HCT116 (cell line): ENCODE measurements around the gene TLR9. TPM values are rescaled to one million over a fixed set of nuclear protein-coding genes. Genes with fewer than 3 reads are reported as not detected.

Source experiments
- ATAC-seq: fragments of 200-7000 bp; cut with Tn5 transposase; 2 replicates; pipeline ENCODE4 v1.9.1; 2020; ENCODE audit warnings: mild to moderate bottlenecking, moderate library complexity
- BruUV-seq: library from RNA; stranded (reverse); fragments of 400-500 nt; replicated peaks from 2 replicates; lab custom pipeline; 2021; lab: Mats Ljungman, UMichigan
- CTCF ChIA-PET: fragments of 300-600 bp; sonication (Branson Sonifier 250); formaldehyde crosslinking; loops from one replicate; lab custom pipeline; 2021; ENCODE audit warnings: antibody characterized with exemption; lab: Charles Lee
- POLR2A ChIA-PET: fragments of 300-600, 350-600 bp; sonication (Branson Sonifier 250); formaldehyde crosslinking; loops from one replicate; lab custom pipeline; 2021; ENCODE audit warnings: antibody characterized with exemption; lab: Charles Lee
- RAD21 ChIA-PET, 2 experiments: fragments of 300-600 bp; sonication (Branson Sonifier 250); formaldehyde crosslinking; loops; one replicate each; lab custom pipeline; 2023; ENCODE audit warnings: low total read pairs in 2 of 2; ENCODE audit not compliant: uncharacterized antibody in 2 of 2, unreplicated experiment in 2 of 2, low non-redundant PET in 1 of 2; lab: Charles Lee
- DNase-seq: peaks from one replicate; pipeline ENCODE4 v3.0.0-alpha.2; 2010; ENCODE audit warnings: low read depth, low spot score
- H2AFZ ChIP-seq: fragments of 200-600 bp; shearing (Covaris generic), sonication (generic); 2 replicates; pipeline ENCODE4 v1.6.1; 2017; ENCODE audit warnings: low read depth, mixed run types, mixed read lengths, antibody characterized with exemption, low read length; ENCODE audit not compliant: poor library complexity, severe bottlenecking
- H3K27ac ChIP-seq: 2 replicates; pipeline ENCODE4 v1.5.1; 2012; ENCODE audit warnings: low read depth, low read length
- H3K27me3 ChIP-seq: fragments of 200-600 bp; sonication (generic); 2 replicates; pipeline ENCODE4 v1.6.1; 2016; ENCODE audit warnings: mixed run types, low read length, mixed read lengths; ENCODE audit not compliant: insufficient read depth
- H3K36me3 ChIP-seq, 2 experiments: fragments of 200-500 bp in 1 of 2; fragments of 200-600 bp in 1 of 2; sonication (Bioruptor generic) in 1 of 2; sonication (generic) in 1 of 2; 2 replicates each; pipeline versions ENCODE4 v1.5.1 to v1.6.1; 2014 to 2016; ENCODE audit warnings: low read length in 2 of 2, inconsistent platforms in 1 of 2, mixed read lengths in 1 of 2, mixed run types in 1 of 2; ENCODE audit not compliant: insufficient read depth in 2 of 2, control insufficient read depth in 1 of 2
- H3K4me1 ChIP-seq, 2 experiments: fragments of 200-600 bp in 1 of 2; sonication (generic) in 1 of 2; 2 replicates each; pipeline versions ENCODE4 v1.5.1 to v1.6.1; 2012 to 2017; ENCODE audit warnings: low read length in 2 of 2, inconsistent platforms in 1 of 2, mild to moderate bottlenecking in 1 of 2, mixed read lengths in 1 of 2, mixed run types in 1 of 2, moderate library complexity in 1 of 2; ENCODE audit not compliant: insufficient read depth in 2 of 2, control insufficient read depth in 1 of 2
- H3K4me2 ChIP-seq: fragments of 200-600 bp; sonication (generic); 2 replicates; pipeline ENCODE4 v1.6.1; 2017; ENCODE audit warnings: mixed run types, low read length, mixed read lengths
- H3K4me3 ChIP-seq, 2 experiments: fragments of 200-600 bp in 1 of 2; sonication (generic) in 1 of 2; replicated peaks in 1 of 2; 2 replicates each; pipeline ENCODE4 v1.5.1; 2011 to 2016; ENCODE audit warnings: low read length in 2 of 2, control low read depth in 1 of 2, low read depth in 1 of 2, mild to moderate bottlenecking in 1 of 2, mixed read lengths in 1 of 2, mixed run types in 1 of 2
- H3K79me2 ChIP-seq: fragments of 200-600 bp; sonication (generic); 2 replicates; pipeline ENCODE4 v1.6.1; 2017; ENCODE audit warnings: mild to moderate bottlenecking, mixed run types, low read length, moderate library complexity, mixed read lengths; ENCODE audit not compliant: insufficient read depth
- H3K9ac ChIP-seq: fragments of 200-600 bp; sonication (generic); 2 replicates; pipeline ENCODE4 v1.6.1; 2016; ENCODE audit warnings: low read length, mixed read lengths
- H3K9me2 ChIP-seq: fragments of 200-600 bp; sonication (generic), shearing (Covaris generic); 2 replicates; pipeline ENCODE4 v1.6.1; 2017; ENCODE audit warnings: mixed run types, mild to moderate bottlenecking, moderate library complexity; ENCODE audit not compliant: insufficient read depth
- H3K9me3 ChIP-seq, 2 experiments: fragments of 200-500 bp in 1 of 2; fragments of 200-600 bp in 1 of 2; sonication (Bioruptor generic) in 1 of 2; sonication (generic) in 1 of 2; 2 replicates each; pipeline ENCODE4 v1.6.1; 2014 to 2017; ENCODE audit warnings: low read length in 2 of 2, mixed read lengths in 2 of 2, inconsistent platforms in 1 of 2, low read depth in 1 of 2, mild to moderate bottlenecking in 1 of 2, mixed run types in 1 of 2, moderate library complexity in 1 of 2; ENCODE audit not compliant: control insufficient read depth in 1 of 2, insufficient read depth in 1 of 2
- H4K20me1 ChIP-seq: fragments of 200-600 bp; sonication (generic), shearing (Covaris generic); 2 replicates; pipeline ENCODE4 v1.6.1; 2017; ENCODE audit warnings: mixed run types, mild to moderate bottlenecking, moderate library complexity; ENCODE audit not compliant: insufficient read depth
- EZH2phosphoT487 ChIP-seq: fragments of 200-600 bp; IDR thresholded peaks from 2 replicates; pipeline ENCODE4 v1.6.1; 2018; ENCODE audit warnings: antibody characterized with exemption, borderline replicate concordance
- REST ChIP-seq: IDR thresholded peaks from 2 replicates; pipeline ENCODE4 v1.6.1; 2012; ENCODE audit warnings: low read depth
- SRF ChIP-seq: IDR thresholded peaks from 2 replicates; pipeline ENCODE4 v1.6.1; 2012; ENCODE audit warnings: low read depth
- intact Hi-C: fragments of 100-400 bp; cut with micrococcal nuclease; formaldehyde crosslinking; loops from 2 replicates; pipeline ENCODE4 v1.10.0; 2022
- total RNA-seq: library from RNA; stranded (reverse); gene quantifications from one replicate; pipeline ENCODE4 v1.2.1, GENCODE V29; 2021; ENCODE audit not compliant: unreplicated experiment

The TLR9 gene
- total RNA-seq, 1 experiment from 2014 or later = 0.15 TPM

DNA sequence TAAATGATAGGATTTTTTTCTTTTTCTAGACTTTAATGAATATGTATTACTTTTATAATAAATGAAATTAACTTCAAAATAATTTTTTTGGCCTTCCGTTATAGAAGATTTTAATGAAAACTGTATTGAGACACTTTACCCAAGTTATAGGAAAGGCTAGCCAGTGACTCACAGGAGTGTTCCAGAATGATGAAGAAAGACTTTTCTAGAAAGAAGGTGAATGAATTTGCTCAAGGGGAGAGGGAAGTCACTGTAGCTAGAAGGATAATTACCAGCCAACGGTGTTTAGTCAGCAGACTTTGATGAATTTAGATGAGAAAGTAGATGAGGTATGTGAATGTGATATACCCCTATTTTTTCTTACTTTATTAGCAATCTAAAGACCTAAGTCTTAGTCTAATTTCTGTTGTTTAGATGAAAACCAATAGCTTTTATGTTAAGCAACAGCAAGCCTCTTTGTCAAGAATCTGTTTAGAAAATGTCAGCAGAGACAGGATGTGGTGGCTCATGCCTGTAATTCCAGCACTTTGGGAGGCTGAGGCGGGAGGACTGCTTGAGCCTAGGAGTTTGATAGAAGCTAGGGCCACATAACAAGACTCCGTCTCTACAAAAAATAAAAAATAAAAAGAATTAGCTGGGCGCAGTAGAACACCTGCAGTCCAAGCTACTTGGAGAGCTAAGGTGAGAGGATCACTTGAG is 24.3 kb downstream of the TLR9 start:
- H3K4me1 ChIP-seq = peaks cover 9 to 24% of the 10 kb centered on the region in 2 experiments
- H3K4me2 ChIP-seq = no peak overlapping the region
- TF ChIP-seq SRF (no peak), REST (no peak), EZH2phosphoT487 (no peak)
- intact Hi-C loops = no loop called here
- no peaks in the 10 kb centered on the region for H4K20me1 ChIP-seq
- H3K27ac ChIP-seq = no peak overlapping the region
- no TSS peak for BruUV-seq
- no peaks in the 10 kb centered on the region for H3K9me3 ChIP-seq
- no peaks in the 10 kb centered on the region for H3K9me2 ChIP-seq
- H3K36me3 ChIP-seq = peaks cover 44 to 55% of the 10 kb centered on the region in 2 experiments
- RAD21 ChIA-PET = no interaction called here
- H3K9ac ChIP-seq = no peak overlapping the region
- ATAC-seq (no peak), DNase-seq (no peak)
- no peaks in the 10 kb centered on the region for H3K27me3 ChIP-seq
- POLR2A ChIA-PET = interaction anchor here (0.9 to 1.3 kb wide), 2 partner anchors 16 to 47 kb away, joined by 4 read pairs; partner anchors contain the start of gene POC1A
- CTCF ChIA-PET = interaction anchor here (2.2 kb wide), 1 partner anchor 19 kb away, joined by 10 read pairs; no protein-coding TSS in a partner anchor
- no peak overlapping the region for H3K4me3 ChIP-seq
- H3K79me2 ChIP-seq = peaks cover 25% of the 10 kb centered on the region
- H2AFZ ChIP-seq = no peak overlapping the region
